Neural crest cell (in vitro differentiated cells): ENCODE results near the gene RELN. TPM values are rescaled to one million over a fixed set of nuclear protein-coding genes. Genes with fewer than 3 reads are reported as not detected.

Experiments used
- DNase-seq: peaks from one replicate; pipeline ENCODE4 v3.0.0; 2021; ENCODE audit warnings: low read depth, mixed read lengths, low spot score
- H3K27ac Mint-ChIP-seq: one replicate; pipeline ENCODE4 v1.8.0; 2021; ENCODE audit warnings: mild to moderate bottlenecking, mixed read lengths; ENCODE audit not compliant: unreplicated experiment
- H3K27me3 Mint-ChIP-seq: 2 replicates; pipeline ENCODE4 v1.8.0; 2021; ENCODE audit warnings: low read depth, mild to moderate bottlenecking, mixed read lengths
- H3K36me3 Mint-ChIP-seq: 2 replicates; pipeline ENCODE4 v1.8.0; 2021; ENCODE audit warnings: low read depth, mild to moderate bottlenecking, mixed read lengths
- H3K4me1 Mint-ChIP-seq: 2 replicates; pipeline ENCODE4 v1.8.0; 2021; ENCODE audit warnings: mixed read lengths
- H3K4me3 Mint-ChIP-seq: one replicate; pipeline ENCODE4 v1.8.0; 2021; ENCODE audit warnings: mild to moderate bottlenecking, mixed read lengths
- H3K9me3 Mint-ChIP-seq: 2 replicates; pipeline ENCODE4 v1.8.0; 2021; ENCODE audit warnings: mixed read lengths
- total RNA-seq: library from RNA; stranded (reverse); gene quantifications from 2 replicates; pipeline ENCODE4 v1.2.1, GENCODE V29; 2021
- TF ChIP-seq, protein P1 (sequence below): fragments of 200-600 bp; sonication (generic); conservative IDR thresholded peaks from 2 replicates; pipeline ENCODE4 v1.5.0; 2021; ENCODE audit warnings: antibody characterized with exemption, mild to moderate bottlenecking

Gene RELN
- total RNA-seq, 1 donor from 2014 or later: 0.02 TPM

DNA sequence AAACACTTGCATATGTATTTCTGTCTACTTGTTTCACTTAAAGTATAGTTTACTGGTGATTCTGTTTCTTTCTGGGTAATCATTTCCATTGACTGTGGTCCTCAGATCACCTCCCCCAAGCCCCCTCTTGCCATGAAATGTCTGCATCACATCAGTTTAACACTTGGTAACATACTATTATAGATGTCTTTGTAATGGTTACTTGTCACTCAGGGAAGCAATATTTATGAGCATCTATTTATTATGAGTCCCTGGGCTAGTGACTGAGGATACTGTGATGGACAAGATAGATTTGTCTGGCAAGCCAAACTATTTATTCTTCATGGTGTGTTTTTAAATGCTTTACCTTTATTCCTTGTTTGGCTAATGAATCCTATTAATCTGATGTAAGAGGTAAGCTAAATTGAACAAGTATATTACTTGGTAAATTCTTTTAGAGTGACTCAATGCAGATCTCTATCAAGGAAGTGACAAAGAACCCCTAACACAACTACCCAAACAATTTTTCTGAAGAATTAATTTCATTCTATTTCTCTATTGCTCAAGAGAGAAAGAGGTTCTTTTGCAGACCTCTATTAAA, 270.9 kb downstream of the RELN start:
- Mint-ChIP-seq H3K4me1 (no peaks in the 10 kb centered on the region), H3K9me3 (no peaks in the 10 kb centered on the region), H3K27ac (no peak overlapping the region), H3K27me3 (peaks cover 57% of the 10 kb centered on the region), H3K4me3 (no peak overlapping the region), H3K36me3 (no peaks in the 10 kb centered on the region)
- DNase-seq: no peak
- TF ChIP-seq, protein P1, sequence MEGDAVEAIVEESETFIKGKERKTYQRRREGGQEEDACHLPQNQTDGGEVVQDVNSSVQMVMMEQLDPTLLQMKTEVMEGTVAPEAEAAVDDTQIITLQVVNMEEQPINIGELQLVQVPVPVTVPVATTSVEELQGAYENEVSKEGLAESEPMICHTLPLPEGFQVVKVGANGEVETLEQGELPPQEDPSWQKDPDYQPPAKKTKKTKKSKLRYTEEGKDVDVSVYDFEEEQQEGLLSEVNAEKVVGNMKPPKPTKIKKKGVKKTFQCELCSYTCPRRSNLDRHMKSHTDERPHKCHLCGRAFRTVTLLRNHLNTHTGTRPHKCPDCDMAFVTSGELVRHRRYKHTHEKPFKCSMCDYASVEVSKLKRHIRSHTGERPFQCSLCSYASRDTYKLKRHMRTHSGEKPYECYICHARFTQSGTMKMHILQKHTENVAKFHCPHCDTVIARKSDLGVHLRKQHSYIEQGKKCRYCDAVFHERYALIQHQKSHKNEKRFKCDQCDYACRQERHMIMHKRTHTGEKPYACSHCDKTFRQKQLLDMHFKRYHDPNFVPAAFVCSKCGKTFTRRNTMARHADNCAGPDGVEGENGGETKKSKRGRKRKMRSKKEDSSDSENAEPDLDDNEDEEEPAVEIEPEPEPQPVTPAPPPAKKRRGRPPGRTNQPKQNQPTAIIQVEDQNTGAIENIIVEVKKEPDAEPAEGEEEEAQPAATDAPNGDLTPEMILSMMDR: no peak

DNA sequence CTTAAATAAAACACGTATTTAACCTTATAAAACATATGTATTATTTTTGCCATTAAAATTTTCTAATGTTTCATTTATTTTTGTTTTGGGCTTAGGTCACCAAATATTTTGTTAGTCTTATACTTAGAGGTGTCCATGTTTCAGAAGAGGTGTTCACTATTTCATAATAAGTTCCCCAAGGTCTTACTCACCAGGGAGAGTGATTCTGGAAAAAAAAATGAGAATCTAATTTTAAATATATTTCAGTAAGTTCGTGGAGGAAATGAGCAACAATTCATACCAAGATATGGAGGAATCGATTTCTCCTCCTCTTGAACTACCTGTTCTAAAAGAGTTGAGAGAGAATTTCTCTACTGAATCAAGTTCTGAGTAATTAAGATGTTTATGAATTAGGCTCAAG, 271.9 kb downstream of the RELN start:
- DNase-seq: no peak
- Mint-ChIP-seq H3K4me3 (no peak overlapping the region), H3K36me3 (no peaks in the 10 kb centered on the region), H3K27ac (no peak overlapping the region), H3K27me3 (peaks cover 60% of the 10 kb centered on the region), H3K4me1 (no peaks in the 10 kb centered on the region), H3K9me3 (no peaks in the 10 kb centered on the region)
- TF ChIP-seq, protein P1: no peak

DNA sequence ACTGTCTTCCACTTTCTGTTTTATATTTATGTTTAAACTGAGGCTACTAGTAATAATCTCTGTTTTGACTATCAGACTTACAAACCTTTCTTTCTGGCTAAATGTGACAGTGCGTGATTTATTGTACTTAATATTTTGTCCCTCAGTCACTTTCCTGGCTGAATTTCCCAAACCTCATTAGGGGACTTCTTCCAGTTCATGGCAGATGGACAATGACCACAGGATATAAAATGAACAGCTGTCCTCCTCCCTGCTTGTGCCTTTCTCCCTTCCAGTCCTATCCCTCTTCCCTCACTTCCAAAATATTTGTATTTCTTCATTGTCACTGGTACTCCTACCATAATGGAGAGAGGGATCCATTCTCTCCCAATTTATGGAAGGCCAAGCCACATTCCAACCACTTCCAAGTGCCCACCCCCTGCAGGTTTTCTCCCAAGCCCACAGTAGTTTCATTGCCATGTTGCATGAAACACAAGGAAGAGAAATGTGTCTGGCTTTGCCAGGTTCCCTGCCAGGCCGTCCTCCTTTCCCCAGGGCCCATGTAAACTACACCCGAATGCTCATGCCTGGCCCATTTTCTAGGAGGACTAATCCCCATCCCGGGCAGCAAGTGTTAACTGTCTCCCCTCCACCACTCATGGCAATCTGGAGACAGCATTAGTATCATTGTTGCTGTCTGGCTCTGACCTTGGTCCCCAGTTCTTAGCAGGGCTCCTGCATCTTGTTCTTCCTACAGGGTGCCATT, 273.9 kb downstream of the RELN start:
- Mint-ChIP-seq H3K9me3 (no peaks in the 10 kb centered on the region), H3K27ac (no peak overlapping the region), H3K36me3 (no peaks in the 10 kb centered on the region), H3K4me1 (no peaks in the 10 kb centered on the region), H3K4me3 (no peak overlapping the region), H3K27me3 (peaks cover 60% of the 10 kb centered on the region)
- no peak for DNase-seq
- TF ChIP-seq, protein P1: no peak

DNA sequence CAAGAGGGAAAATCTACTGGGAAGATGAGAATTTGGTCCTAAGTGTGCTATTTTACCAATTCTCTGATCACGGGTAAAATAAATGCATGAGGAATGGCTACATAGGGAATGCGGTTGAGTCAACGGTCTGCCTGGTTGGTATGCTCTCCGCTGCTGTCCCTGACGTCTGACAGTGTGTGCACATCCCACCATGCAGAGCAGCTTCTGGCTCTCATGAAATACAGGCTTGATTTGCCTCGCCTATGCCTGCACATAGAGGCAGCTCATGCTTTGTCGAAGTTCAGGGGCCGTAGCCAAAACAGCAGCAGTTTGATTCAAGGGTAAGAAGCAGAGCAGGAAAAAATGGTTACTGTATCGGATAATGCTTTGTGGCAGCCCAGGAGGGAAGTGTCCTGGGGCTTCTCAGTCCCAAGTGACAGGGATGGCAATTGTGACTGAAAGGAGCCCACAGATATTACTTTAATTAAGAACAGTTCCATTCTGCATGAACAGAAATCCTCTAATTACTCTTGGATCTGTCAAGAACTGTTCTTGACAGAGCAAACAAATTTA, 275.0 kb downstream of the RELN start:
- no peak overlapping the region for H3K4me3 Mint-ChIP-seq
- TF ChIP-seq, protein P1: no peak
- no peak overlapping the region for H3K27ac Mint-ChIP-seq
- no peak for DNase-seq
- H3K4me1 Mint-ChIP-seq: no peaks in the 10 kb centered on the region
- no peaks in the 10 kb centered on the region for H3K36me3 Mint-ChIP-seq
- H3K27me3 Mint-ChIP-seq: peaks cover 64% of the 10 kb centered on the region
- no peaks in the 10 kb centered on the region for H3K9me3 Mint-ChIP-seq

DNA sequence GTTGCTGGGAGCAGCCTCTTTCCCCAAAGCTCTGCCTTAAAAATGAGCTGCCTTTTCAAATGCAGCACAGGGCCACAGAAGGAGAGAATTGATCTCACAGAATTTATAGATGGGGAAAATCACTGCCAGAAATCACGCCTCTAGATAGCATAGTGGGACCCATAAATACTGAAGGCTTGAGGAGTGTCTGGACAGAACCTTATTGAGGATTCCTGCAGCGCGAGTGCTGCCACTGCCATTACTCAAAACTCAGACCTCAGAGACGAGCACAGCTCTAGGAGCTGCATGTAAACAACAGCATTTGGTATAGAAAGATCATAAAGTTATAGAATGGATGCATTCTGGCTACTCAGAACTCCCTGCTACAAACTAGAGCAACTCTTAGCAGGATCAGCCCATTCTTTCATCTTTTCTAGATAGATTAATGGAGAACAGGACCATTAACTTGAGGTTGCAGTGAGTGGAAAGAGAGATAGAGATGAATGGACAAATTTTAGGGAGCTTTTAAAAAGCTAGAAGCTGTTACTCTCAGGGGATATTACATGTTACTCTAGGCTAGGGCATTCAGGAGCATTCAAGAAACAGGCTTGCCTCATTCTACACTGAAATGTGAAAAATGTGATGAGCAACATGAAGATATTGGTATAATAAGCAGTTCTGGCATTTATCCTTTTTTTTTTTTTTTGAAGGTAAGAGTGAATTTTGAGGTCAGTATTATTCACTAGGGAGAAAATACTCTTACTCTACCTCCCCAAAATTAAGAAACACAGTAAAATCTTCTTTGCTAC, 276.3 kb downstream of the RELN start:
- no peak overlapping the region for H3K4me3 Mint-ChIP-seq
- DNase-seq: no peak
- H3K9me3 Mint-ChIP-seq: no peaks in the 10 kb centered on the region
- no peaks in the 10 kb centered on the region for H3K36me3 Mint-ChIP-seq
- H3K27me3 Mint-ChIP-seq: peaks cover 53% of the 10 kb centered on the region
- H3K27ac Mint-ChIP-seq: no peak overlapping the region
- TF ChIP-seq, protein P1: no peak
- H3K4me1 Mint-ChIP-seq: no peaks in the 10 kb centered on the region
